Activated CD4-positive, alpha-beta T cell treated with anti-CD3 and anti-CD28 coated beads, Interleukin-2, amount 50 U/mL, for 48 hours (primary cell): ENCODE measurements around the gene KIAA1958.

Source experiments
- DNase-seq, 2 experiments: peaks; one replicate each; pipeline ENCODE4 v3.0.0-alpha.2; 2020

Gene KIAA1958

DNA sequence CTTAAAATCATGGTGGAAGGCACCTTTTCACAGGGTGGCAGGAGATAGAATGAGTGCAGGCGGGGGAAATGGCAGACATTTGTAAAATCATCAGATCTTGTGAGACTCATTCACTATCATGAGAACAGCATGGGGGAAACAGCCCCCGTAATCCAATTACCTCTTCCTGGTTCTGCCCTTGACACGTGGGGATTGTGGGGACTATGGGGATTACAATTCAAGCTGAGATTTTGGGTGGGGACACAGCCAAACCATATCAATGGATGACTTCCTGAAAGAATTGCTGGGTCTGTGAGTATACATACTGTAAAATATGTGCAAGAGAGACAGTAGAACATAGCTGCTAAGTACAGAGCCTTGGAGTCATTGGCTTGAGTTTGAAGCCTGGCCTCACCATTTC, 47.0 kb downstream of the KIAA1958 start:
- DNase-seq: no peak

DNA sequence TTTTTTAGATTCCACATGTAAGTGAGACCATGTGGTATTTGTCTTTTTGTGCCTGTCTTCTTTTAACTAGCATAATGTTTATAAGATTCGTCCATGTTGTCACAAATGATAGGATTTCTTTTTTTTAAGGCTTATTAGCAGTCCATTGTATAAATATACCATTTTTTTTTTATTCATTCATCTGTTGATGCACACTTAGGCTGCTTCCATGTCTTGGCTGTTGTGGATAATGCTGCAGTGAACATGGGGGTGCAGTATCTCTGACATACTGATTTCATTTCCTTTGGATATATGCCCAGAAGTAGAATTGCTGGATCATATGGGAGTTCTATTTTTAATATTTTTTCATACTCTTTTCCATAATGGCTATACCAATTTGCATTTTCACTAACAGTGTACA, 48.7 kb downstream of the KIAA1958 start:
- no peak for DNase-seq

DNA sequence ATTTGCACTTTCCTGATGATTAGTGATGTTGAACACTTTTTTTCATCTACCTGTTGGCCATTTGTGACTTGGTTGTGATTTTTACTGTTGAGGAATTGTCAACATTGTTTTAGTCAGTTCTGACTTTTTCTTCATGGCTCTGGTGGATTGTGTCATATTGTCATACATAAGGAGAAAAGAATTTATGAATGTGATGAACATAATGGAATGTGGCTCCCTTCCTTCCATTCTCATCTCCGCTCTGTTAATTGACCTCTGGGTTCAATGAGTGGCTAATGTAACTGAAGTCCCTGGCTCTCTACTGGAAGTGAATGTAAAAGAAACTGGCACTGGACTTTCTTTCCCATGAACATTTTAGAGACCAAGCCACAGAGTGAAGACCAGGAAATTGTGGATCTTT, 49.2 kb downstream of the KIAA1958 start:
- DNase-seq: no peak

DNA sequence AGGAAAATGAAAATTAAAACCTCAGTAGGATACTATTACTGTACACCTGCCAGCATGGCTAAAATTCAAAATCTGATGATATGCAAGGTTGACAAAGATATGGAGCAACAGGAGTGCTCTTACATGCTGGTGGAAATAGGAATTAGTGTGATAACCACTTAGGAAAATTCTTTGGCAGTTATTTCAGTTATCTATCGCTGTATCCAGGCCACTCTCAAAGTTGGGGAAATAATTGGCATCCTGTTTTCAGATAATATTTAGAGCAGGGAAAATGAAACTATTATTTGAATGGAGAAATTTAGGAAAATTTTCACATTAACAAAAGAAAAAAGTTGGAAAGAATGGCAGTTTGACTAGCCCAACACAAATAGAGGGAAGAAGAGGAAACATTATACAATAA, 50.9 kb downstream of the KIAA1958 start:
- DNase-seq: no peak

GRCh38 chr9:112540800-112541199, 54.2 kb downstream of the KIAA1958 start:
- no peak for DNase-seq

- DNase-seq: no peak
Measured at GRCh38 chr9:112541685-112542084, 55.1 kb downstream of the KIAA1958 start.

DNA sequence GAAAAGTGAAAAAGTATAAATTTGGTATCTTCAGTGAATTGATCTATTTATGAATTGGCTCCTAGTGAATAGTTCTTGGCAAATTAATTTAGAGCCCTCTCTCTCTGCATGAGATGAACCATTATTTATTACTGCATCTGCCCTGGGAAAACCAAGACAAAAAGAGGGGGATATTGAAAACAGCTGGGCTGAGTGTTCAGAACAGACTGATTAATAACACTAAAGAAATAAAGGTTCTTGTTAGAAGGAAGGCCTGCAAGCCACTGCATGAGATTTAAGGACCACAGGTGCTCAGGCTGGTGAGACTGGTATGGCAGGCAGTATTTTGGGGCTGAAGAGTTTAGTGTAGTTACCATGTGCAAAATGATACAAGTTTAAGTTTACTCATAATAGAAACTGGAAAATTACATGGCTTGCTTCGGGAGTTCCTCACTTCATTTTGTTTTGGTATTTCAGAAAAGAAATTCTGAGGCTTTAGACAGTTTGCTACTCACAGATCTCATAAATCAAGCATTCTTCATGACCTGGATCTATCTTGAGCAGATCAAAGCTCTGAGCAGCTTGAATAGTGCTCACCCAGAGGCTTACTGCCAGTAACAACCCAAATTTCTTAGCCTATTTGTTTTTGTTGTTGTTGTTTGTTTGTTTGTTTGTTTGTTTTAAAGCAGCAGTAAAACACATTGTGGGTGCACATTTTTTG, 56.1 kb downstream of the KIAA1958 start:
- DNase-seq: no peak

DNA sequence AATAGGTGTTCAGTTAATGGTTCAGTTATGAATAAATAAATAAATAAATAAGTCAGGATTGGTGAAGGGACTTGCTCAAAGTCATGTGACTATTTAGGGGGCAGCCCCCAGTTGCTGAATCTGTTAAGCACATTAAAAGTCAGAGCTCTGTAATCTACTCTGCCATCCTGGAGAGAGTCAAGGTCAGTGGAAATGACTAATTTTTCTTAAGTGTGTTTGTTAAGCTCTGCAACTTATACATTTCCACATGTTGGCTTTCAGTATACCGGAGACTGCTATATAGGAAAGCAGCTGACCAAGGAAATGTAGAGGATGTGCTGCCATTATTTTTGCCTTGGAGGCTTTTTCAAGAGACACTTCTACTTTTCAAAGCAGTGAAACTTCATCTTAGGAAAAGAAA, 57.9 kb downstream of the KIAA1958 start:
- DNase-seq: no peak

DNA sequence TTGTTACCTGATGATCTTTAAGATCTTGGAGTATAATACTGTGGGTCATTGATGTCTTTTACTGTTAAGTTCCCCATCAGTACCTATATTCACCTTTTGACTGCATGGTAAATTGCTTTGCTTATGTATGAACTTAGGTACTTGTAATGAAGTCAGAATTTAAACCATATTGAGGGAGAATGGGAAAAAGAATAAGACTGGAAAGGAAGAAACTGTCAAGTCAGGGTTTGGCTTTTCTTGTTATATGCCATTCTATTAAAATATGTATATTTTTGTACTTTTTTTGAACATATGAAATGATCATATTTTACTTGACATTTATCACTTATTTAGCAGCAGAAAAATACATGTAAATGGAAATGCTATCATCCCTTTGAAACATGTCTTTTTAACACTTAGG, 58.6 kb downstream of the KIAA1958 start:
- no peak for DNase-seq

GRCh38 chr9:112546149-112547012, 59.8 kb downstream of the KIAA1958 start:
- DNase-seq: no peak

DNA sequence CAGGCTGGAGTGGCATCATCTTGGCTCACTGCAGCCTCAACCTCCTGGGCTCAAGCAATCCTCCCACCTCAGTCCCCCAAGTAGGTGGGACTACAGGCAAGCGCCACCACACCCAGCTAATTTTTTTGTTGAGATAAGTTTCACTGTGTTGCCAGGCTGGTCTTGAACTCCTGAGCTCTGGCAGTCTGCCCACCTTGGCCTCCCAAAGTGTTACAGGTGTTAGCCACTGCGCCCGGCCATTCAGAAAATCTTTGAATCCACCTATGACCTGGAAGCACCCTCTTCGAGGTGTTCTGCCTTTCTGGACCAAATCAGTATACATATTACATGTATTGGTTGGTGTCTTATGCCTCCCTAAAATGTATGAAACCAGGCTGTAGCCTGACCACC, 61.4 kb downstream of the KIAA1958 start:
- no peak for DNase-seq

GRCh38 chr9:112548836-112549595, 62.4 kb downstream of the KIAA1958 start:
- DNase-seq: no peak

DNA sequence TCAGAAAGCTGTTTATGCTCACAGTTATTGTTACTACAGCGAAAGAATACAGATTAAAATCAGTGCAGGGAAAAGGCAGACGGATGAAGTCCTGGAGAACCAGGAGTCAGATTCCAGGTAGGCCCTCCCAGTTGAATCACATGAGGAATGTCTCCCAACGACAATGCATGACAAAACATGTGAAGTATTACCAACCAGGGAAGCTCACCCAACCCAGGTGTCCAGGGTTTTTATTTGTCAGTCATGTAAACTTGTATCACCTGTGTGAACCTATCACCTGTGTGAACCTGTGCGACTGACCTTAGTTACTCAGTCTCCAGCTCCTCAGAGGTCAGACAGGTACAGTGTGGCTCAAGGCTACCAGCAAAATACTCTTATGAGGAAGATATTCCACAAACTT, 63.9 kb downstream of the KIAA1958 start:
- no peak for DNase-seq

- DNase-seq: no peak
Measured at GRCh38 chr9:112551641-112552040, 65.0 kb downstream of the KIAA1958 start.

DNA sequence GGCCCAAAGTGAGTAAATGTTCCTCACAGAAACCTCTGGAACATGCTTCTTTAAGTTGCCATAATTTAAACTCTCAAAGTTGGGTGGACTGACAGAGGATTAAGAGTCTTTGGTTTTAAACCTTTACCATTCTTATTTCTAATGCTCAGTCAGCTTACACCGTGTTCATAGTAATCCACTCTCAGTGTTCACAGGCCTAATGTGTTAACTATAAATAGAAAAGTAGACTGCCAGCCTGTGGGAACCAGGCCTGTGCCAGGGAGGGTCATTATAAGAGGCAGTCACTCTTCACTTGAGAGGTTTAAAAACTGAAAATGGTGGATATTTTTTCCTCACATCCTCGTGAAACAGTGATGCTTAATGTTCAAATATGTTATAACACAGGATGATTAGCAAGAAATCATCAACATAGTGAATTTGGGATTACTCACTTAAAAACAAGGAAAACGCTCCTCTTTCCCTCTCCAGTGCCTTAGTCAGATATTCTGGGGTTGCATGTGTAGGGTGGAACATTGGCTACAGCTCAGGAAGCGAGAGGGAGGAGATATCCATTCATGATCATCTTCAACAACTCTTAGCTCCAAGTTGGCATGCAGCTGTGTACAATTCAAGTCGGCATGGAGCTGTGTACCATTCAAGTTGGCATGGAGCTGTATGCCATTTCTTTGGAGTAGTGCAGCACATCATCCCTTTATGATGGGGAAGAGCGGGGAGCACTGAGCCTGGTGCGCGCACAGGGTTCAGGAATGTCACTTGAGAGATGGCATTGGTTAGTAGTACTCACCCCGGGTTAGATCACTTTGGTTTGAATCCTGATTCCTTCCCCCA, 65.8 kb downstream of the KIAA1958 start:
- DNase-seq: no peak

DNA sequence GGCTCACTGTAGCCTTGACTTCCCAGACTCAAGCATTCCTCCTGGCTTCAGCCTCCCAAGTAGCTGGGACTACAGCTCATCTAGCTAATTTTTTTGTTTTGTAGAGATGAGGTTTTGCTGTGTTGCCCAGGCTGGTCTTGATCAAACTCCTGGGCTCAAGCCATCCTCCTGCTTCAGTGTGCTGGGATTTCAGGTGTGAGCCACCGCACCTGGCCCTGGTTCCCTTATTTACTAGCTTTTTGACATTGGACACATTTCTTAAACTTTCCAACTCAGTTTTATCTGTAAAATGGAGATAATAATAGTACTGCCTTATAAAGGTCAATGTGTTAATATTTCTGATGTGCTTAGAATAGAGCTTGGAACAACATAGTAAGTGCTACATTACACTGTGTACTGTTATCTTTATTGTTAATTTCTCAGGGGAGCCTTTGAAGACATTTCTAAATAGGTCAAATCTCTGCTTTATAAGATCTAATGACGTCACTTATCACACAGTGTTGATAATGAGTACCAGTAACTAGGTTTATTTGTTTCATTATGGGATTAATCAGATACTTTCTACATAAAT, 66.7 kb downstream of the KIAA1958 start:
- no peak for DNase-seq

DNA sequence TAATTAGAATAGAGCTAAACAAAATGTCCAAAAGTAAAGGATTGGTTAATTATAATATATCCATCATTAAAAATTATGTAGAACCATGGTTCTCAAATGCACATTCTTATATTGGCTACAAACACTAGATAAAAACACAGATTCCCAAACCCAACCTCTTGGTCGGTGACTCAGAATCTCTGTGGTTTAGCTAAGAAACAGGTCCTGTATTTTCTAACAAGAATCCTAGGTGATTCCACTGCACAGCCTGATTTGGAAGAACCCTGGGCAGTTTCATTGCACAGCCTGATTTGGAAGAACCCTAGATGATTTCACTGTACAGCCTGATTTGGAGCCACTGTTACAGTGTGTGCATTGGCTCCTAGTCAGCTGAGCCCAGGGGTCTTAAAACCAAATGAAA, 67.9 kb downstream of the KIAA1958 start:
- no peak for DNase-seq

GRCh38 chr9:112555101-112555643, 68.5 kb downstream of the KIAA1958 start:
- DNase-seq: no peak

DNA sequence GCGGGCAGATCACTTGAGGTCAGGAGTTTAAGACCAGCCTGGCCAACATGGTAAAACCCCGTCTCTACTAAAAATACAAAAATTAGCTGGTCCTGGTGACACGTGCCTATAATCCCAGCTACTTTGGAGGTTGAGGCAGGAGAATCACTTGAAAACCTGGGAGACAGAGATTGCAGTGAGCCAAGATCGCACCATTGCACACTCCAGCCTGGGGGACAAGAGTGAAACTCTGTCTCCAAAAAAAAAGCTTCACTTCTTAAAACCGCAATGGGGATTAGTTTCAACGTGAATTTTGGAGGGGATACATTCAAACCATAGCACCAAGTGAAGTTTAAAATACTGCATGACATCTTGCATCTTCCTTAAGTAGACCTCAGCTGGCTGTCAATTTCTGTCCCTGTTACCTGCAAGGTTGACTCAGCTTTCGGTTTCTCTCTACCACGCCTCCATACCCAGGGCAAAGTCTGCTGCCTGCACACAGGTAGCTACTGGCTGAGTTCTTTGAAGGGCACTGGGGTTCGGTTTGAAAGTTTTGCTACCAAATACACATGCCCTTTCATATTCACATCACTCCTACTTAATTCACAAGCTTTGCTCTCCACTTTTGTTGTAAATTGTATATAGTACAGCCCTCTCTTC, 69.3 kb downstream of the KIAA1958 start:
- no peak for DNase-seq

- no peak for DNase-seq
Measured at GRCh38 chr9:112556497-112557442, 70.1 kb downstream of the KIAA1958 start.
